ENCODE measurements around the gene RABGAP1.

DNA sequence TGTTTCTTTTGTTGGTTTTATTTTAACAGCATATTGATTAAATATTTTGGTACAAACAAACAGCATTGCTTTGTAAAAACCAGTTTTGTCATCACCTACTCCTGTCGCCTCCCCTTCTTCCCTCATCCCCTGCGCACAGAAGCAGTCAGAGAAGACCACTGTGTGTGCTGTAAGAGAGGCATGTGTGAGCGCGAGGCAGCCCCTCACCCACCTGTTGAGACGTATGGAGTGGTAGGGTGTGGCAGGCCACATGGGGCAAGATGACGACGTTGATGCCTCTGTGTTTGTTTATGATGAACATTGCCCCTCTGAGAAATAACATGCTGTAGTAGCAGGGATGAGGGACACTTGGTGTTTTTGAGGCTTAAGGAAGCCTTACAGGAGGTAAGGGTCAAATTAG is 164.0 kb downstream of the RABGAP1 start:
- TF ChIP-seq CTCF (IDR thresholded peaks at IDR 0.05; ENCODE audit: low read depth, low read length, missing input control) (no peak), YY1 (IDR thresholded peaks at IDR 0.05) (no peak), JUND (IDR thresholded peaks at IDR 0.05) (no peak), GABPA (IDR thresholded peaks at IDR 0.05 in 1 of 2, conservative IDR thresholded peaks at IDR 0.05 in 1 of 2) (no peak)
- TF ChIP-seq, protein P1, sequence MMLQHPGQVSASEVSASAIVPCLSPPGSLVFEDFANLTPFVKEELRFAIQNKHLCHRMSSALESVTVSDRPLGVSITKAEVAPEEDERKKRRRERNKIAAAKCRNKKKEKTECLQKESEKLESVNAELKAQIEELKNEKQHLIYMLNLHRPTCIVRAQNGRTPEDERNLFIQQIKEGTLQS (IDR thresholded peaks at IDR 0.05) = no peak
